Chondrocyte (in vitro differentiated cells): Measurements from ENCODE around the gene USP32. TPM values are rescaled to one million over a fixed set of nuclear protein-coding genes. Genes with fewer than 3 reads are reported as not detected.
A peak's percentile ranks its signal among the peaks of the same experiment; 100 is the strongest.

ENCODE experiments used
- DNase-seq: peaks from one replicate; pipeline ENCODE4 v3.0.0; 2021; ENCODE audit warnings: mixed read lengths, low spot score
- H3K27ac Mint-ChIP-seq: one replicate; pipeline ENCODE4 v1.8.0; 2021; ENCODE audit warnings: mild to moderate bottlenecking, moderate library complexity, mixed read lengths; ENCODE audit not compliant: unreplicated experiment
- H3K27me3 Mint-ChIP-seq: 2 replicates; pipeline ENCODE4 v1.8.0; 2021; ENCODE audit warnings: low read depth, mixed read lengths
- H3K36me3 Mint-ChIP-seq: 2 replicates; pipeline ENCODE4 v1.8.0; 2021; ENCODE audit warnings: low read depth, mixed read lengths
- H3K4me1 Mint-ChIP-seq: 2 replicates; pipeline ENCODE4 v1.8.0; 2021; ENCODE audit warnings: low read depth, mild to moderate bottlenecking, mixed read lengths
- H3K4me3 Mint-ChIP-seq: one replicate; pipeline ENCODE4 v1.8.0; 2021; ENCODE audit warnings: mild to moderate bottlenecking, moderate library complexity, mixed read lengths; ENCODE audit not compliant: unreplicated experiment
- H3K9me3 Mint-ChIP-seq: 2 replicates; pipeline ENCODE4 v1.8.0; 2021; ENCODE audit warnings: low read depth, mixed read lengths
- total RNA-seq: library from RNA; stranded (reverse); gene quantifications from 3 replicates; pipeline ENCODE4 v1.2.1, GENCODE V29; 2021
- TF ChIP-seq, protein P1 (sequence below): fragments of 200-600 bp; sonication (generic); IDR thresholded peaks from 2 replicates; pipeline ENCODE4 v1.5.0; 2021; ENCODE audit warnings: antibody characterized with exemption, mild to moderate bottlenecking, moderate library complexity

Gene USP32
- total RNA-seq, 1 donor from 2014 or later: 42.2 TPM

- H3K4me3 Mint-ChIP-seq: no peak overlapping the region
- no peak overlapping the region for H3K27ac Mint-ChIP-seq
- H3K4me1 Mint-ChIP-seq: peaks cover 32% of the 10 kb centered on the region
- TF ChIP-seq, protein P1, sequence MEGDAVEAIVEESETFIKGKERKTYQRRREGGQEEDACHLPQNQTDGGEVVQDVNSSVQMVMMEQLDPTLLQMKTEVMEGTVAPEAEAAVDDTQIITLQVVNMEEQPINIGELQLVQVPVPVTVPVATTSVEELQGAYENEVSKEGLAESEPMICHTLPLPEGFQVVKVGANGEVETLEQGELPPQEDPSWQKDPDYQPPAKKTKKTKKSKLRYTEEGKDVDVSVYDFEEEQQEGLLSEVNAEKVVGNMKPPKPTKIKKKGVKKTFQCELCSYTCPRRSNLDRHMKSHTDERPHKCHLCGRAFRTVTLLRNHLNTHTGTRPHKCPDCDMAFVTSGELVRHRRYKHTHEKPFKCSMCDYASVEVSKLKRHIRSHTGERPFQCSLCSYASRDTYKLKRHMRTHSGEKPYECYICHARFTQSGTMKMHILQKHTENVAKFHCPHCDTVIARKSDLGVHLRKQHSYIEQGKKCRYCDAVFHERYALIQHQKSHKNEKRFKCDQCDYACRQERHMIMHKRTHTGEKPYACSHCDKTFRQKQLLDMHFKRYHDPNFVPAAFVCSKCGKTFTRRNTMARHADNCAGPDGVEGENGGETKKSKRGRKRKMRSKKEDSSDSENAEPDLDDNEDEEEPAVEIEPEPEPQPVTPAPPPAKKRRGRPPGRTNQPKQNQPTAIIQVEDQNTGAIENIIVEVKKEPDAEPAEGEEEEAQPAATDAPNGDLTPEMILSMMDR: no peak
- H3K9me3 Mint-ChIP-seq: no peaks in the 10 kb centered on the region
- no peaks in the 10 kb centered on the region for H3K27me3 Mint-ChIP-seq
- DNase-seq: no peak
- H3K36me3 Mint-ChIP-seq: no peaks in the 10 kb centered on the region
Measured at GRCh38 chr17:60359415-60359814, 32.5 kb downstream of the USP32 start.

- TF ChIP-seq, protein P1: no peak
- Mint-ChIP-seq H3K27ac (no peak overlapping the region), H3K27me3 (no peaks in the 10 kb centered on the region), H3K9me3 (no peaks in the 10 kb centered on the region), H3K4me1 (peaks cover 39% of the 10 kb centered on the region), H3K4me3 (no peak overlapping the region), H3K36me3 (no peaks in the 10 kb centered on the region)
- DNase-seq: no peak
Measured at GRCh38 chr17:60358606-60359225, 33.2 kb downstream of the USP32 start.

- Mint-ChIP-seq H3K4me3 (no peak overlapping the region), H3K27ac (peak overlapping the region; percentile 45)
- no peak for DNase-seq
Measured at GRCh38 chr17:60356940-60357339, 35.0 kb downstream of the USP32 start.

DNA sequence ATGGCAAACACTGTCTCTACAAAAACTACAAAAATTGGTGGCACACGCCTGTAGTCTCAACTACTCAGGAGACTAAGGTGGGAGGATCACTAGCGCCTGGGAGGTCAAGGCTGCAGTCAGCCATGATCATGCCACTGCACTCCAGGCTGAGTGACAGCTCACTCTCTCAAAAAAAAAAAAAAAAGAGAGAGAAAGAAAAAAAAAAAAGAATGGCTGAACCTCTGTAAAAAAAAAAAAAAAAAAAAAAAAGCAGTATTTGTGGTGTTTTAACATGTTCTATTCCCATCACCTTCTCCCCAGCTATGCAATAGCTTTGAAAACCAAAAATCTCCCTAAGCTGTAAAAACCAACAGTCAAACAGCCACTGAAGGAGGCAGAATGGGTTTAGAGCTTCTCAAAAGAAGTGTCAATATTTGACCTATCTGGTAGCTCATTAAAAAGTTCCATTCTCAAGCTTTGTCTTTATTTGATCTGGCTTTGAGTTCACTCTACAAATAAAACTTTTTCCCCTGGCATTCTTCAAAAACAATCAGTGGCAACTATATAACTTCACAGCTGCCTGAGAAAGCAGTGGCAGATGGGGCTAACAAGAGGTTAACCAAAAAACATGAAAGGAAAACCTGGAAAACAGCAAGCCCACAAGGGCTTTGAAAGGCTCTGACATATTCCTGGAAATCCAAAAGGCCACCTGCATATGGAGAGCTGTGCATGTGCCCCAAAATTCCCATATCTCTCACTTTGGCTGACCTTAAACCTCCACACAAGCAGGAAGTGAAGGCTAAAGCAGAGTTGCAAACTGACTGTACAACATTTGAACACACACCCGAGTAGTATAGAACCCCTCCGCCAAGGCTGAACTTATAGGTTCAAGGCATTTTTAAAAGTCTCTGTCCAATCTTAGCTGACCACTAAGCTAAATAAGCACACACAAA, 36.0 kb downstream of the USP32 start:
- TF ChIP-seq, protein P1: no peak
- H3K4me3 Mint-ChIP-seq: no peak overlapping the region
- peaks cover 50% of the 10 kb centered on the region for H3K4me1 Mint-ChIP-seq
- no peaks in the 10 kb centered on the region for H3K9me3 Mint-ChIP-seq
- H3K27me3 Mint-ChIP-seq: no peaks in the 10 kb centered on the region
- no peak for DNase-seq
- peak overlapping the region; percentile 80 for H3K27ac Mint-ChIP-seq
- H3K36me3 Mint-ChIP-seq: no peaks in the 10 kb centered on the region

More at GRCh38 chr17:60356940-60357339, 35.0 kb downstream of the USP32 start:
- no peaks in the 10 kb centered on the region for H3K27me3 Mint-ChIP-seq
- H3K4me1 Mint-ChIP-seq: peaks cover 43% of the 10 kb centered on the region
- no peaks in the 10 kb centered on the region for H3K9me3 Mint-ChIP-seq
- TF ChIP-seq, protein P1: no peak
- no peaks in the 10 kb centered on the region for H3K36me3 Mint-ChIP-seq

- peak overlapping the region; percentile 8 for H3K27ac Mint-ChIP-seq
- H3K27me3 Mint-ChIP-seq: no peaks in the 10 kb centered on the region
- H3K9me3 Mint-ChIP-seq: no peaks in the 10 kb centered on the region
- H3K4me1 Mint-ChIP-seq: peaks cover 54% of the 10 kb centered on the region
- H3K4me3 Mint-ChIP-seq: no peak overlapping the region
- DNase-seq: no peak
- H3K36me3 Mint-ChIP-seq: no peaks in the 10 kb centered on the region
- TF ChIP-seq, protein P1: no peak
Measured at GRCh38 chr17:60354223-60354622, 37.7 kb downstream of the USP32 start.
